HG02678 (cell line): Measurements from ENCODE around the gene LRRFIP1.
A peak's percentile ranks its signal among the peaks of the same experiment; 100 is the strongest.
"Not testable (repeated sequence)": the region's sequence is repeated elsewhere in the genome, so short reads cannot be mapped to it uniquely, and the experiment has no call there.

ENCODE experiments used
- ATAC-seq: cut with Tn5 transposase; IDR thresholded peaks from one replicate; pipeline ENCODE4 v1.9.1; 2021; ENCODE audit warnings: mild to moderate bottlenecking, moderate library complexity; ENCODE audit not compliant: unreplicated experiment

Gene LRRFIP1

DNA sequence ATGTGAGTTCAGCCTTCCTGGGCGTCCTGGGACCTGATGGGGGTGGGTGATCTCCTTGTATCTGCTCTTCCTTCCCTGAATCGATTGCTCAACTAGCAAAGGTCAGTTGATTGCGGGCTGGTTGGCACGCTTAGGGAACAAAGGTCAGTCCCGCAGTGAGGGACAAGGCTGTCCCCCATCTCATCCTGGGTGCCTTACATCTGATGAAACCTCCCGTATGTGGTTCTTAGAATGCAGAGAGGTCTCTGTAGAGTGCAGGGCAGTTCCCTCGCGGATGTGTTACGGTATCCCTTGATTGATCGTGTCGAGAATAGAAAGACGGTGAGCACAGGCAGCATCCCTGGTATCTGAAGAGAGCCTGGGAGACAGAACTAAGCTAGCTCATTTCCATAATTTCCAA lies 114.8 kb downstream of the LRRFIP1 start:
- no peak for ATAC-seq

DNA sequence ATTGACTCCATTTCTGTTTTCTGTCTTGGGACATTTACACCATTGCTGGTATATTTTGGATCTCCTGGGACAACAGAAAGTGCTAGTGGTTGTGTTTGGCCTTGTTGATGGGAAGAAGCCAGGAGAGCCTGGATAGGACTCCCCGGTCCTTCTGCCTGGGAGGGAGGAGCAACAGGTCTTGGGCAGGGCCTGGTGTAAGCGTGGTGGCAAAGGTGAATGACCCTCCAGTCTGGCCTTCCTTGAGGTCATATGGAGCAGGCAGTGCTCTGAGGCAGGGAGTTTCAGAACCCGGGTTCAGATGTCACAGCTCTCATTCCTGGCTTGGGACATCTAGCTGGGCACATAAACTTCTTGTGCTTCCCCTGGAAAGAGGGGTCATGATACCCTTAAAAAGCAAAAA lies 115.2 kb downstream of the LRRFIP1 start:
- no peak for ATAC-seq

- ATAC-seq: no peak
Measured at GRCh38 chr2:237743024-237743423, 115.6 kb downstream of the LRRFIP1 start.

DNA sequence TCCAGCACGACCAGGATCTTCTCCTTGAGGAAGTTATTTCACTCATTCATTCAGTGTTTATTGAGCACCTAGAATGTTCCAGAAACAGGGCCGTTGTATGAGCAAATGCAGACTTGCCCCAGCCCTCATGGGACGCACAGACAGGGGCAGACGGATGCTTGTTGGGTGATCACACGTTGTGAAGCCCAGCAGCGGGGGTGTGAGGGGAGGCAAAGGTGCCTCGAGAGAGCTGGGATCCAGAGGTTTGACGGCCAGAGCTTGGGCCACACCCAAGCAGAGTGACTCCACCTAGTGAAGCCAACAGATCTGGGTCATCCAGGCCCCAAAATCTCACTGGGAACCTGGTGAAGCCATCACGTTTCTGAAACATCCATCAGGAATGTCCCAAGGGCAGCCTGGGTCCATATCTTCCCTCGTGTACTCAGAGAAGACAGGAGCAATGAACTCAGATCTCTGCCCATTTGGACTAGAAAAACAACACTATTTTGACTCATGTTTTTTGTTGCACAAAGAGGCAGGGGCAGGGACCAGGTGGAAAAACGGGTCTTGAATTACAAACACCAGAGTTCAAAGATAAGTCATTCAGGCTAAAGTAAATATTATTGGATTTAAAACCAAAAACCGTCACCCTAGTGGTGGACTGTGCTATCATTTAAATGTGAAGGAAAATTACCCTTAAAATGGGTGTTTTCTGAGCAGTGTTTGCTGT lies 116.3 kb downstream of the LRRFIP1 start:
- ATAC-seq: no peak

- ATAC-seq: no peak
Measured at GRCh38 chr2:237744270-237744612, 116.9 kb downstream of the LRRFIP1 start.

DNA sequence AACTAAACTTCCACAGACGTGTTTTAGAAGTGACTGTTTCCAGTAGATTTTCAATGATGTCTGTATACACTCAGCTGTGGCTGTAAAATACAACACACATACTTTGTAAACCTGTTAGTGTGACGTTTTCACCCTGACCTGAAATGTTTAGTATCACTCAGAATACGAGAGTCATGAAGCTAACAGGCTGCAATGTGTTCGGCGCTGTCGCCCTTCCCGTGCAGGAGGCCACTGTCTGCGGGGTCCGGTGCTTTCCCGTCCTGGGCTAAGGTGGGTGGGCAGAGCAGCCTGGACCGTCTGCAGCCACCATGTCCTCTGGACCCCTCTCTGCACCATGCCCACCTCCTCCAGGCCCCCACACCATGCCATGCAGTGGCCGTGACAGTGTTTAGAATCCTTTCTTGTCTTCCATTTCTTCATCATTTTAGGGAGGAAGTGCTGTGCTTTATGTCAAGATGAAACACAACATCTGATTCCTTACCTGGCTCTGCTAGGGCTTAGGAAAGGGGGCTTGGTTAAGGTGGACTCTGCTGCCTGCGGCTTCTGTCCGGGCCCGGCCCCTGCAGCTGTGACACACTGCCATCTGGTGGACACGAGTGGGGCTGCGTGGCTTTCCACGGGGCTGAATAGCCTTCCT lies 117.3 kb downstream of the LRRFIP1 start:
- ATAC-seq: peak; percentile 68

DNA sequence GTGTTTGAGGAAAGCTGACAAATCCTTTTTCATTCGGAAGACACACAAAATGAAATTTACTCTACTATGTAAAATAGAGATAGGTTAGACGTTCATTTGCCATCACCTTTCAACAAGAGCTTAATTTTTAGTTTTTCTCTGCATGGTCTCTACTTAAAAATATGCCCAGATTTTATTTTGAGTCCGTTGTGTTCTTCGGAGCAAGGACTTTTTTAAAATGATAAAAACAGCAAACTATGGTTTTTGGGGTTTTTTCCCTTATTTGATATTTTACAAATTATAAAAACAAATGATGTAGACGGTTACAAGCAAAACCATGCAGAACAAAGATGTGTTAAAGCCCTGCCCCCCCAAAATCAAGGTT lies 117.8 kb downstream of the LRRFIP1 start:
- ATAC-seq: no peak

GRCh38 chr2:237746302-237747080 lies 119.1 kb downstream of the LRRFIP1 start:
- no peak for ATAC-seq

GRCh38 chr2:237747189-237747588 lies 119.8 kb downstream of the LRRFIP1 start:
- ATAC-seq: no peak

- ATAC-seq: no peak
Measured at GRCh38 chr2:237749002-237749401, 121.6 kb downstream of the LRRFIP1 start.

GRCh38 chr2:237749961-237750360 lies 122.6 kb downstream of the LRRFIP1 start:
- ATAC-seq: no peak

DNA sequence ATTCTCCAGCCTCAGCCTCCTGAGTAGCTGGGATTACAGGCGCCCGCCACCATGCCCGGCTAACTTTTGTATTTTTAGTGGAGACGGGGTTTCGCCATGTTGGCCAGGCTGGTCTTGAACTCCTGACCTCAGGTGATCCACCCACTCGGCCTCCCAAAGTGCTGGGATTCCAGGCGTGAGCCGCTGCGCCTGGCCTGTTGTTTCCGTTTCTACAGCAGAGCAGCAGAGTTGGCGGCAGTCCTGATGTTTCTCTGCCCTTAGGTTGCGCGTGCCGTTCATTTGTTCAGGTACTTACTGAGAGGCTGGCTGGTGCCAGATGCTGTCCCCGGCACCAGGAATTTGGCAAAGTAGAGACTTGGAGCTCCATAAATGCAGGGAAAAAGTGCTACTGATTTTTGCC lies 123.1 kb downstream of the LRRFIP1 start:
- not testable (repeated sequence) for ATAC-seq

- peak; percentile 99 for ATAC-seq
Measured at GRCh38 chr2:237752761-237753165, 125.4 kb downstream of the LRRFIP1 start.

DNA sequence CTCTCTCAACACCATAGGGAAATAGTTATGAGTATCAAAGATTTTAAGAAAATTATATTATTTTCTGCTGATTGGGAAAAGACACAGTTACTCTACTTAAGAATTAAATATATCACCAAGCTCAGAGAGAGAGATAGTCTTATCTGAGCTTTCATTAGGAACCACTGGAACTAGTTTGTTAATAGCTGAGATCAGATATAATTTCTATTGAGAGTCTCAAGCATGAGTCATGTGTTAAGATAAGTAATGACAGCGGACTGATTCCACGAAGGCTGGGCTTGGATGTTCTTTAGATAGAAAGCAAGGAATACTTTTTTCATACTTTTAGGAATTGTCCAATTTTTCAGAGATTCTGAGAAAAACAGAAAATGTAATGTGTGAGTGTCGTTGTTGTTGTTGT lies 126.8 kb downstream of the LRRFIP1 start:
- ATAC-seq: no peak

GRCh38 chr2:237754626-237755248 lies 127.3 kb downstream of the LRRFIP1 start:
- ATAC-seq: no peak

- no peak for ATAC-seq
Measured at GRCh38 chr2:237757616-237758015, 130.2 kb downstream of the LRRFIP1 start.

DNA sequence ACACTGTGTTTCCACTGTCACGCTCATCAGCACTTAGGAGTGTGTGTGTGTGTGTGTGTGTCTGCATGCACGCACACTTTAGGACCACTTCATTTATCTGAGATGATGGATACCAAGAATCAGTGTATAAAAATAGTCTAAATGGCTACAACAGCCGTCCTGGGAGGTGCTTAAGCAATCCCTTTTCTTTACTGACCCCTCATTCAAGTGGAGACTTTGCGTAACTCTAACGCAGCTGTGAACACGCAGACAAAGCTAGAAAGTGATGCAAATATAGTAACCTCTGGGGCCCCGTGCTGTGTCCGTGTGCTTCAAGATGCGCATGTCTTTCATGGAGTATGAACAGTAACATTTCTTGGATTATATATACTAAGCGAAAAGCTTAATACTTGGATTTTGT lies 130.8 kb downstream of the LRRFIP1 start:
- ATAC-seq: no peak

DNA sequence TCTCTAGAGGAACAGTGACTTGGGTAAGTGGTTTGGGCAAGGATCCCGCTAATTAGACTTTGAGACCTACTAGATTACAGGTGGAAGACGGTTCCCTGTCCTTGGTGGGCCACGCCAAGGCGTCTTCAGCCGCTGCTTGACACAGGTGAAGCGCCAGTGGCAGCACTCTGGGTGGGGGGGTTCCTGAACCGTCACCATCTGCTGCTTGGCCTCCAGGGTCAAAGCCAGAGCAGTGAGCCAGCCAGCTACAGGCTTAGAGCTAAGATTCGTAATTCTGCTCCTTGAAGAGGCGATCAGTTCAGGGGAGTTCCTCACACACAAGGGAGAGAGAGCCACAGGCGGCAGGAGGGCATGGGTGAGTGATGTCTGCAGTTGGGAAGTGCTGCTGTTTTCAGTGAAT lies 131.8 kb downstream of the LRRFIP1 start:
- ATAC-seq: no peak

DNA sequence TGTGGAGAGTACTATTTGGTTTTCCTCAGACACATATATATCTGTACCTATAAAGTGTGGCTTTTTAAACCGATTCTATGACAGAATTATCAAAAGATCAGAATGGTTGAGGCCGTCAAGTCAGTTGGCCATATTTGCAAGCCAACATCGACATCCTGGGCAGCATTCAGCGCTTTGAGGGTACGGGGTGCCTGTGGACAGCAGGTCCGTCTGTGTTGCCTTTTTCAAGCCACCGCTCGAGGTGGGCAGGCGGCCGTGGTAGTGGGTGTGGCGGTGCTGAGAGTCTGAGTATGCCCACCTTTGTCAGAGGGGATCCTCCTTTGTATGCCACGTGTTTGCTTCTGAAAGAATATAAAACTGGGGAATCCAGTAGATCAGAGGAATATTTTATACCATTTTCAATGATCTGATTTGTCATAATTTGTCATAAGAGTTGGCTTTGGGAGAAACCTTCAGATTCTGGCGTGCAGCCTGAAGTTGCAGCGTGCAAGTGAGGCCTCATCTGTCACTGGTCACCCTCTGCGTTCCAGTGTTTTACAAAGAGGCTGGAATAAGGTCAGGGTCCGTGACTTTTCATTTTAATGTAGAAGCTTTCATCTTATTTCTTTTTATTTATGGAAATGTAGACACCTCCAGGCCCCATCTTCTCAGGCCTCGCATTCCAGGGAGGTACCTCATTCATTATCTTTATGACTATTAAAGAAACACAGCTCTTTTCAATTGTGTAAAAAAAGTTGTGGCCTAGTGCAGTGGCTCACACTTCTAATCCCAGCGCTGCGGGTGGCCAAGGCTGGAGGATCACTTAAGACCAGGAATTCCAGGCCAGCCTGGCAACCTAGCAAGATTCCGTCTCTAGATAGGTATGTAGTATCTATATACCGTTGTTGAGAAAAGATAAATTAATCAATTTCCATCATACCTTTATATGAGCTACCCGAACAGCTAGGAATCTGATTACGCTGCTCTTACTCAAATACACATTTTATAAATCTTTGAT lies 133.4 kb downstream of the LRRFIP1 start:
- ATAC-seq: no peak
